Measurements from ENCODE around the gene RPL15. TPM values are rescaled to one million over a fixed set of nuclear protein-coding genes. Genes with fewer than 3 reads are reported as not detected.

RPL15 gene
- total RNA-seq, 4 donors from 2014 or later: 2,085 to 2,928 (median 2,309) TPM

DNA sequence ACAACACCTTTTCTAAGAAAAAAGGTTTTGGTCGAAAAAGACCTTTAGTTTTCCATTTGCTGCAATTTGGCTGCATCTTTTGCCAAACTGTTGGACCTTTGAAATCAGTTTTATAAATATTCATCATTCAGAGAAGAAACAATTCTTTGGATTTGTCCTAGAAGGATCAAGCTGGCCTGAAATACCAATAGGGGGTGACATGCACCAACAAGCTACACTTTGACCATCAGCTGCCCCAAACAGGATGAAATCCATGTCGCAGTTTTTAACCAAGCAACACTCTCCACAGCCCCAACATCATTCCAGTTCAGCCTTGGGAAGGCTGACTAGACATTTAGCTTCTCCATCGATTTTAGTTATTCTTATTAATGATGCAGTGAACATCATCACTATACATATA lies 9.8 kb downstream of the RPL15 start:
- WGBS, 2 donors (ENCODE audit: low coverage in 1 of 2): 78 to 81% methylated on average over 3 of the region's 3 CpGs

GRCh38 chr3:23928524-23928923 lies 11.6 kb downstream of the RPL15 start:
- ATAC-seq: no peak
- no peak overlapping the region for H3K27ac ChIP-seq
- no peaks in the 10 kb centered on the region for H3K9me3 ChIP-seq

More for the DNA sequence above, 9.8 kb downstream of the RPL15 start:
- H3K4me3 ChIP-seq: no peak overlapping the region
- no peak for TF ChIP-seq POLR2A (IDR thresholded peaks at IDR 0.05)
- TF ChIP-seq, protein P1, sequence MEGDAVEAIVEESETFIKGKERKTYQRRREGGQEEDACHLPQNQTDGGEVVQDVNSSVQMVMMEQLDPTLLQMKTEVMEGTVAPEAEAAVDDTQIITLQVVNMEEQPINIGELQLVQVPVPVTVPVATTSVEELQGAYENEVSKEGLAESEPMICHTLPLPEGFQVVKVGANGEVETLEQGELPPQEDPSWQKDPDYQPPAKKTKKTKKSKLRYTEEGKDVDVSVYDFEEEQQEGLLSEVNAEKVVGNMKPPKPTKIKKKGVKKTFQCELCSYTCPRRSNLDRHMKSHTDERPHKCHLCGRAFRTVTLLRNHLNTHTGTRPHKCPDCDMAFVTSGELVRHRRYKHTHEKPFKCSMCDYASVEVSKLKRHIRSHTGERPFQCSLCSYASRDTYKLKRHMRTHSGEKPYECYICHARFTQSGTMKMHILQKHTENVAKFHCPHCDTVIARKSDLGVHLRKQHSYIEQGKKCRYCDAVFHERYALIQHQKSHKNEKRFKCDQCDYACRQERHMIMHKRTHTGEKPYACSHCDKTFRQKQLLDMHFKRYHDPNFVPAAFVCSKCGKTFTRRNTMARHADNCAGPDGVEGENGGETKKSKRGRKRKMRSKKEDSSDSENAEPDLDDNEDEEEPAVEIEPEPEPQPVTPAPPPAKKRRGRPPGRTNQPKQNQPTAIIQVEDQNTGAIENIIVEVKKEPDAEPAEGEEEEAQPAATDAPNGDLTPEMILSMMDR (IDR thresholded peaks at IDR 0.05): peak in 1 of 4 experiments; percentile 26
- no peak for TF ChIP-seq EP300 (IDR thresholded peaks at IDR 0.05)
- no peaks in the 10 kb centered on the region for H3K9me3 ChIP-seq
- no peak overlapping the region for H3K27ac ChIP-seq
- no peaks in the 10 kb centered on the region for H3K27me3 ChIP-seq
- peaks cover 0 to 11% of the 10 kb centered on the region in 2 donors for H3K36me3 ChIP-seq
- H3K4me1 ChIP-seq: no peaks in the 10 kb centered on the region
- no peak for ATAC-seq

DNA sequence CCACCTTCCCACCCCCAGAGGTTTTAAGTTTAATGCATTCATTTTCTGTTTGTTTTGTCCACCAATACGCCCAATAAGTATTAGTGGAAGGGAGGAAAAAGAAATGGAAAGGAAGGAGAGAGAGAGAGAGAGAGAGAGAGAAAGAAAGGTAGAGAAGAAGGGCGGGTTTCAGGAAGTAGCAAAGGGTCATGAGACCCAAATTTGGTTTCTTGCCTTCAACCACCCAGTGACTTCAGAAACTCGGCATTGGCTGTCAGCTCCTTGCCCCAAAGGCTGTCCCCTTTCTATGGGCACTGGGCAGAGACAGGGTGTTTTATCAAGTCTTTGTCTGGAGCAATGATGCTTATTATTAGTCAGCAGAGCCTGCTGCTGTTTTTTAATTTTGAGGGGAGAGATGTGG lies 14.7 kb downstream of the RPL15 start:
- H3K27me3 ChIP-seq: no peaks in the 10 kb centered on the region
- H3K27ac ChIP-seq: no peak overlapping the region
- H3K36me3 ChIP-seq: no peaks in the 10 kb centered on the region
- no peaks in the 10 kb centered on the region for H3K9me3 ChIP-seq
- 61 to 84% methylated on average over 2 of the region's 3 CpGs for WGBS, 2 donors (ENCODE audit: low coverage in 1 of 2)
- no peaks in the 10 kb centered on the region for H3K4me1 ChIP-seq
- ATAC-seq: no peak
- H3K4me3 ChIP-seq: no peak overlapping the region
- no peak for TF ChIP-seq POLR2AphosphoS5 (IDR thresholded peaks at IDR 0.05)
- TF ChIP-seq EP300 (IDR thresholded peaks at IDR 0.05): no peak
- no peak for TF ChIP-seq POLR2A (IDR thresholded peaks at IDR 0.05)
- TF ChIP-seq, protein P1 (IDR thresholded peaks at IDR 0.05): no peak

More at GRCh38 chr3:23928524-23928923, 11.6 kb downstream of the RPL15 start:
- Histone ChIP-seq H3K27me3 (no peaks in the 10 kb centered on the region), H3K36me3 (no peaks in the 10 kb centered on the region), H3K4me1 (no peaks in the 10 kb centered on the region), H3K4me3 (no peak overlapping the region)
- TF ChIP-seq, protein P1 (IDR thresholded peaks at IDR 0.05): no peak
- TF ChIP-seq EP300 (IDR thresholded peaks at IDR 0.05): no peak
- no peak for TF ChIP-seq POLR2A (IDR thresholded peaks at IDR 0.05)
- no peak for TF ChIP-seq POLR2AphosphoS5 (IDR thresholded peaks at IDR 0.05)
- WGBS, 2 donors (ENCODE audit: low coverage in 1 of 2): 89 to 100% methylated on average over 4 to 5 of the region's 8 CpGs

DNA sequence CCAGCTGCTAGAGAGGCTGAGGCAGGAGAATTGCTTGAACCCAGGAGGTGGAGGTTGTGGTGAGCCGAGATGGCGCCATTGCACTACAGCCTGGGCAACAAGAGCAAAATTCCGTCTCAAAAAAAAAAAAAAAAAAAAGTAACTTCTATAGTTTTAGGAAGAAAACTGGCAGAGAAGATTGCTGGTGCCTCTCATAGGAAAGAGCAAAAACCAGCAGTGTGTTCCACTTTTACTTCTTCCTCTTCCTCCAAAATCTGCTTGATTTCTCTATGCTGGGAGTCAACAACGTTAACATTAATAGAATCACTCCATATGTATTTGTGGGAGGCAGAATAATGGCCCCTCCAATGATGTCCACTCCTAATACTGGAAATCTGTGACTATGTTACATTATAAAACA lies 15.6 kb downstream of the RPL15 start:
- no peaks in the 10 kb centered on the region for H3K9me3 ChIP-seq
- 81% methylated on average over 2 of the region's 4 CpGs; no CpG with 5 or more reads in 1 of the 2 donors for WGBS, 2 donors (ENCODE audit: low coverage in 1 of 2)
- TF ChIP-seq POLR2AphosphoS5 (IDR thresholded peaks at IDR 0.05): no peak
- no peak for TF ChIP-seq EP300 (IDR thresholded peaks at IDR 0.05)
- TF ChIP-seq, protein P1 (IDR thresholded peaks at IDR 0.05): no peak
- TF ChIP-seq POLR2A (IDR thresholded peaks at IDR 0.05): no peak

DNA sequence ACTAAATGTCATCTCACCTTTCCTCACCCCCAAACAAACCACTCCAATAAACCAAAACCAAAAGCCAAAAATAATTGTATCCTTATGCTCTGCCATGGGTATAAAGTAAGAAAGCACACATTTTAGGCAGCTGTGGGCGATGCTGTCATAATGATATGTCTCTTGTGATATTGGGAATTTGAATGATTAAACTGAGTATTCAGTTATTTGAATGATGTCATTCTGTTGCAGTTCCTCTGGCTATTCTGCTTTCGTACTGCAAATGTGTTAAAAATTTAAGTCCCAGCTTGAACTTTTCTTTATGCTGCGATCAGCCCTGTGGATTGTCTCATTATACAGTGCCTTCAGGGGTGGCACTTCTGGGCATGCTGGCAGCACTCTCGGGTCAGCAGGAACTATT lies 17.3 kb downstream of the RPL15 start:
- H3K4me1 ChIP-seq: no peaks in the 10 kb centered on the region
- H3K36me3 ChIP-seq: no peaks in the 10 kb centered on the region
- TF ChIP-seq POLR2A (IDR thresholded peaks at IDR 0.05) (no peak), EP300 (IDR thresholded peaks at IDR 0.05) (no peak), POLR2AphosphoS5 (IDR thresholded peaks at IDR 0.05) (no peak)
- H3K9me3 ChIP-seq: no peaks in the 10 kb centered on the region
- H3K27ac ChIP-seq: no peak overlapping the region
- no peaks in the 10 kb centered on the region for H3K27me3 ChIP-seq
- no peak overlapping the region for H3K4me3 ChIP-seq
- WGBS, 2 donors (ENCODE audit: low coverage in 1 of 2): 58 to 94% methylated on average over 2 to 4 of the region's 4 CpGs
- no peak for ATAC-seq

More for the DNA sequence above, 15.6 kb downstream of the RPL15 start:
- no peaks in the 10 kb centered on the region for H3K27me3 ChIP-seq
- no peaks in the 10 kb centered on the region for H3K4me1 ChIP-seq
- no peak overlapping the region for H3K4me3 ChIP-seq
- no peak overlapping the region for H3K27ac ChIP-seq
- no peak for ATAC-seq
- H3K36me3 ChIP-seq: no peaks in the 10 kb centered on the region
